ENCODE measurements around the gene PPIL1. TPM values are rescaled to one million over a fixed set of nuclear protein-coding genes. Genes with fewer than 3 reads are reported as not detected.

Gene PPIL1
- total RNA-seq, 1 experiment from 2014 or later = 56.7 TPM

DNA sequence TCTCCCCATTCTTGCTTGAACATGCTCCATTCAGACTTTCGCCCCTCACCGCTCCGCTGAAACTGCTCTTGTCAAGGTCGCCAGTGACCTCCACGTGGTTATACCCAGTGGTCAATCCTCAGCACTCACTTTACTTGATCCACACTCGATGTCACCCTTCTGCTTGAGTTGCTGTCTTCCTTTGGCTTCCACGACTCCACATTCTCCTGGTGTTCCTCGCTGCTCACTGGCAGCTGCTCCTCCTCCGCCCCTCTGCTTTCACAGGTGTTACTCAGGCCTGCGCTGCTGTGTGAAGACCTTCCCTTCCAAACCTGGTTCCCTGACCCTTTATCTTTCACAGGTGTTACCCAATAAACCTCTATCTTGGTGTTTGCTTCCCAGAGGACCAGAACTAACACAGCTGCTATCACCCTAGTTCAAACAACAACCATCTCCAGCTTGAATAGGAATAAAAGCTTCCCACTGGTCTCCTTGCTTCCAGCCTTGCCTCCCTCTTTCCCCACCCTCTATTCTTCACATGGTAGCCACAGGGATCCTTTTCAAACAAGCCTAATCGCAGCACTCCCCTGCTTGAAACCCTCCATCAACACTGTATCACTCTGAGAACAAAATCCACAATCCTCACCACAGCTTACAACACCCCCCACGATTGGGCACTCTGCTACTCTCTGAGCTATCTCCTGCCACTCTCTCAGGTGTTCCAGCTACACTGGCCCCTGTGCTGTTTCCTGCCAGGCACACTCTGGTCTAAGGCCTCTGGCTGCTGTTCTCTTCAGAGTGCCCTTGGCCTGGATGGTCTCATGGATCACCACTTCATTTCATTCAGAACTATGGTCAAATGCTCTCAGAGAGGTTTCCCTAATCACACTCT lies 10.7 kb downstream of the PPIL1 start:
- DNase-seq (ENCODE audit: low read depth, low spot score) = no peak
- in situ Hi-C loops (cut with HindIII; ENCODE audit: low pct_unique_long_range_greater_than_20kb, low sequenced_read_pairs) = no loop called here

DNA sequence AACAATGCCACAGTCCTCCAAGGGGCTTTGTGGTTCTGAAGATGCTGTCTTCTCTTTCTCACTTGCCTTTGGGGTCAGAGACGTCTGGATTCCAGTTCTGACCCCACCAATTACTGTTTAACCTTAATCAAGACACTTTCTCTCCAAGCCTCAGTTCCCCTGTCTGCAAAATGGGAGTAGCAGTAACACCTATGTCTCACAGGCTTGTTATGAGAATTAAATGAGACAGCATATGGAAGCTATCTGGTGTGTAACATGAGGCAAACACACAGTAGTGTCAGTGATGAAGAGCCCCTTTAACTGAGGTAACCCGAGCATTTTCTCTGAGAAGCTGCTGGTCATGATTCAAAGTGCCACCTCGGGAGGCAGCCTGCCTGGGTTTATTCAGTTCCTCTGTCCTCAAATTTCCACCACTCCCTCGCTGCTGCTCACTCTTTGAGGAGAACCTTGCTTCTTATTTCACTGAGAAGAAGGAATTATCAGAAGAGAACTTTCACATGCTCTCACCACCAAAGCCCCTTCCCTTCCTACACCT lies 11.7 kb downstream of the PPIL1 start:
- in situ Hi-C loops (cut with HindIII; ENCODE audit: low pct_unique_long_range_greater_than_20kb, low sequenced_read_pairs) = no loop called here
- DNase-seq (ENCODE audit: low read depth, low spot score) = no peak

DNA sequence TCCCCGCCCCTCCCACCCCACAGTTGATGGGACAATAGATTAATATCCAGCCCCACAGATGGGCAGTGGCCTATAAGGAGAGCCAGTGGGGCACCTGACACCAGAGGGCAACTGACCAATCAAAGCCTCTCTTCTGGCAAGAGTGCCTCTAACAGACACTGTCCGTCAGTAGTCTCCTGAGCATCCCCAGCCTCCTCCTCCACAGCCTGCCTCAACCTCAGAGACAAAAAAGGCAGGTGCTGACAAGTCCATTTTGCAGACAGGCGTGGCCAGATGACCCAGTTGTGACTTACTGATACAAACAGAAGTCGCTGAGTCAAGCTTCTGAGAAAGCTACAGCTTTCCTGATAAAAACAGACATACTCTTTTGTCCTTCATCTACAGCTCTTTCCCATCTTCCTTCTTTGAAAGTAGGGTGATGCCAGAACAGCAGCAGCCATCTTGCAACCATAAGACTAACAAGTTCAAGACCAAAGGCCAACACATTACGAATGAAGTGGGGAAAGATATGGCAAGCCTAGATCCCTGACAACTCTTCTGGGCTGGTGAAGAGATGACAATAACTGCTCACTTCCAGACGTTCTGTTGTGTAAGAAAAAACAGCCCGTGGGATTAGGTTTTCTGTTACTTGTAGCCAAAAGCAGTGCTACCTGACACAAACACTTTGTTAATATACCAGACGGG lies 12.3 kb downstream of the PPIL1 start:
- in situ Hi-C loops (cut with HindIII; ENCODE audit: low pct_unique_long_range_greater_than_20kb, low sequenced_read_pairs) = no loop called here
- no peak for DNase-seq (ENCODE audit: low read depth, low spot score)

- no peak for DNase-seq (ENCODE audit: low read depth, low spot score)
- in situ Hi-C loops (cut with HindIII; ENCODE audit: low pct_unique_long_range_greater_than_20kb, low sequenced_read_pairs) = no loop called here
Measured at GRCh38 chr6:36860126-36860525, 14.5 kb downstream of the PPIL1 start.

DNA sequence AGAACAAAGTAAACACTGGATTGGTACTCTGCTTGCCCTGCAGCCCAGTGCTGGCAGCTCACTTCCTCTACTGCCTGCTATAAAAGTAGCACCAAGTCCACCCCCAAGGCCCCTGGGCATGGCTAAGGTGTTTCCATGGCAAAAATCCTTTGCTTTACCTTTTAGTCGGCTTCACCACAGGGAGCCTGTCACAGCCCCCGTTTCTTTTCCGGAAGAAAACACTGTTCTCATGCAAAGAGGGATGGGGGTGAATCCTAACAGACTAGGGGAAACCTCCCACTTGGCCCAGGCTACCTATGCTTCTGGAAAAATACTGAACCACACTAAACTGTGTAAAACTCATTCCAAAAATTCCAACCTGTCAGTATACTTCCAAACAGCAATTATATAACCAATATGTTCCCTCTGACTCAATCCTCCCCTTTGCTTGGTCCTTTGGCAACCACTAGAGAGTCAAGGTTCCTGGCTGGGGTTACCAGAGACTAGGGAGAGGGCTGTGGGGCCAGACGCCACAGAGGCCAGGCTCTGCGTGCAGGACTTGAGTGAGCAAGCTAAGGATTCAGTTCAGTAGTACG lies 16.1 kb downstream of the PPIL1 start:
- in situ Hi-C loops (cut with HindIII; ENCODE audit: low pct_unique_long_range_greater_than_20kb, low sequenced_read_pairs) = no loop called here
- no peak for DNase-seq (ENCODE audit: low read depth, low spot score)

DNA sequence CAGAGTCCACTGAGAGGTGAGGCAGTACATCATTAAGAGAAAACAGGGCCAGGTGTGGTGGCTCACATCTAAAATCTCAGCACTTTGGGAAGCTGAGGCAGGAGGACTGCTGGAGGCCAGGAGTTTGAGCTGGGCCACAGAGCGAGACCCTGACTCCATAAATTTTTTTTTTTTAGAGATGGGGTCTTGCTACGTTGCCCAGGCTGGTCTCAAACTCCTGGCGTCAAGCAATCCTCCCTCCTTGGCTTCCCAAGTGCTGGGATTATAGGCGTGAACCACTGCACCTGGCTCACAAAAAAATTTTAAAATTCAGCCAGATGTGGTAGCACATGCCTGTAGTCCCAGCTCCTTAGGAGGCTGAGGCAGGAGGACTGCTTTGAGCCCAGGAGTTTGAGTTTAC lies 17.3 kb downstream of the PPIL1 start:
- DNase-seq (ENCODE audit: low read depth, low spot score) = no peak
- in situ Hi-C loops (cut with HindIII; ENCODE audit: low pct_unique_long_range_greater_than_20kb, low sequenced_read_pairs) = no loop called here

GRCh38 chr6:36856277-36856676 lies 18.3 kb downstream of the PPIL1 start:
- in situ Hi-C loops (cut with HindIII; ENCODE audit: low pct_unique_long_range_greater_than_20kb, low sequenced_read_pairs) = no loop called here

DNA sequence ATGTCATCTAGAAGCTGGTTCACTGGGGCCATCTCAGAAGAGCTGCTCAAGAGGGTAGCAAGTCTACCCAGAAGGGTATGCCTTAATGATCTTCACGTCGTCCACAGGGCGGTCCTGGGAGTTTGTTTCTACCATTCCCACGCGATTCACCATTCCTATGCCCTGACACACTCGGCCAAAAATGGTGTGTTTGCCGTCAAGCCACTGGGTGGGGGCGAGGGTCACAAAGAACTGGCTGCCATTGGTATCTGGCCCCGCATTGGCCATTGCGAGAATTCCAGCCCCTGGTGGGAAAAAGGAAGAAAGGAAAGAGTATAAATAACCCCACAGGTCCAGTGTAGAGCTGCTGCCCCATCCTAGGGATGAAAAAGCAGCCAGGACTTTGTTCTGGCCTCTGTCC lies 18.9 kb downstream of the PPIL1 start:
- in situ Hi-C loops (cut with HindIII; ENCODE audit: low pct_unique_long_range_greater_than_20kb, low sequenced_read_pairs) = no loop called here
- DNase-seq (ENCODE audit: low read depth, low spot score) = no peak

More at GRCh38 chr6:36856277-36856676, 18.3 kb downstream of the PPIL1 start:
- no peak for DNase-seq (ENCODE audit: low read depth, low spot score)

DNA sequence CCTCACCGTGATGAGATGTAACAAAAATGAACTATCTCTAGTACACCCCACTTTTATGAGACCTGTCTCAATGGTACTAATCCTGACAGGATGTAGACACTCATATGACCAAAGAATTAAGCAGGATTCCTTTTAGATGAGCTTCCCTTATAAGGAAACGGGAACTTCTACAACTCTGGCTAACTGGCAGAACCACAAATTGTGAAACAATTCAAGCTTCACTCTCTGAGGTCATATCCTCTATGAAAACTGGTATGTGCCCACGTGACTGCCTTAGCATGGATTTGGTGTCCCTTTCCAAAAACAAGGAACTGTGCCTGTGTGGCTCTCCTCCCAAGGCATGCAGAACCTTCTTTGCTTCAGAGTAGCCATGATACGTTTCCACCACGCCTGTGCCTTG lies 21.3 kb downstream of the PPIL1 start:
- peak; percentile 49 for DNase-seq (ENCODE audit: low read depth, low spot score)
- in situ Hi-C loops (cut with HindIII; ENCODE audit: low pct_unique_long_range_greater_than_20kb, low sequenced_read_pairs) = no loop called here

DNA sequence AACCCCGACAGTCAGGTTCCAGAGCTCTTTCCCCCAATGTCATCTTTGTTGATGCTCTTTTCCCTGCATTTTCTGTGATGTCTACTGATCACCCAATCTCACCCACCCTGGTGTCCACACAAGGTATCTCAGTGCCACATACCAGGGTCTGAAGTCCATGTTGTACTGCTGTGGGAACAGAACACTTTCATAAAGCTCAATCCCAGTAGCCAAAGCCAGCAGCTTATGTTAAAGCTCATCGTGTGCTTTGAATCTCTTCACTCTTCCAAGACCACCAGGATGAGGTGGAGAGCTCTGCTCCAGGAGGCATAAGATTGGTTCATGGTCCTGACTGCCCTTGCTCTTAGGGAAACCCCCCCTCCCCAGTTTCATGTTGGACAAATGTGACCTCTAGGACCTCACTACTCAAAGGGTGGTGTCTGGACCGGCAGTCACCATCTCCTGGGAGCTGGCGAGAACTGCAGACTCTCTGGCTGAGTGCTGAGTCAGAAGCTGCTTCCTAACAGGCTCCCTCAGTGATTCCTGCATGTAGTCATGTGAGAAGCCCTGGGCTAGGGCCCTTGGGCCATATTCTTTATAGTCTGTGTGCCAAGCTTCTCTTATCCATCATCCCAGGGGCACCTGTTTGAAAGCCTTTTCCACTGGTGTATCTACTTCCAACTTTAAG lies 22.0 kb downstream of the PPIL1 start:
- in situ Hi-C loops (cut with HindIII; ENCODE audit: low pct_unique_long_range_greater_than_20kb, low sequenced_read_pairs) = no loop called here
- peak; percentile 50 for DNase-seq (ENCODE audit: low read depth, low spot score)

DNA sequence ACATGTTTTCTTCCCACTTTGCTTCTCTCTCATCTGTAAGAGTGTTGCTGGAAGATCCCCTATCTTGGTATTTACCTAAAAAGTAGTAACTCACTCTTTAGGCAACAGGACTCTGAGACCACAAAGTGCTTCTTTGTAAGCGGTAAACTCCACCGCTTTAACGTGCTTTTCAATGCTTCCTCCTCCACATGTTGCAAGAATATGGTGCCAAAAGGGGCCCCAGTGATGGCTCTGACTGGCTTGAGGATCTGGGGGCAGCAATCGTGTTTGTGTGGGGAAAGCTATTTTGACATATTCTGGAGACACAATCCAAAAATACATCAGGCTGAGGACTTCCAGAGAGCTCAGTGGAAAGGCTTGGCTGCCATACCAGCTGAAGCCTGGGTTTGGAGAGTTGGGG lies 23.0 kb downstream of the PPIL1 start:
- no peak for DNase-seq (ENCODE audit: low read depth, low spot score)
- in situ Hi-C loops (cut with HindIII; ENCODE audit: low pct_unique_long_range_greater_than_20kb, low sequenced_read_pairs) = no loop called here

DNA sequence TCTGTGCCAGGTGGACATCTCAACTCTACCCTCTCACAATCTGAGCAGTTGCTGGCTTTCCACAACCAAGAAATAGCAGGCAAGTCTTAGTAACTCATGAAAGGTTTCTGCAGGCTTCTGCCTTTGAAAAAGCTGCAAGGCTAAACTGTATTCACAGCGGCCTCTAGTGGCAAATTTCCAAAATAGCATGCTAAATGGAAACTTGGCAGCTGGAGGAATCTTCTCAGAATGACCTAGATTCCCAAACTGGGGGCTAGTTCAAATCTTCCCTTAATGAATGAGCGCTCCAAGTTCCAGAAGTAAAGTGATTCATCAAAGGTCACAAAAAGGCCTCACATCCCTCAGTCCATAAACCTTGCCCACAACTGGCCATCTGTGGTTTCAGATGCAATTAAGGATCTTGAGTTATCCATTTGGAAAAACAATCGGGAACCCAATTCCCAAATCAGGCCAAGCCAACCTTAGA lies 23.4 kb downstream of the PPIL1 start:
- peak; percentile 77 for DNase-seq (ENCODE audit: low read depth, low spot score)
- in situ Hi-C loops (cut with HindIII; ENCODE audit: low pct_unique_long_range_greater_than_20kb, low sequenced_read_pairs) = no loop called here

DNA sequence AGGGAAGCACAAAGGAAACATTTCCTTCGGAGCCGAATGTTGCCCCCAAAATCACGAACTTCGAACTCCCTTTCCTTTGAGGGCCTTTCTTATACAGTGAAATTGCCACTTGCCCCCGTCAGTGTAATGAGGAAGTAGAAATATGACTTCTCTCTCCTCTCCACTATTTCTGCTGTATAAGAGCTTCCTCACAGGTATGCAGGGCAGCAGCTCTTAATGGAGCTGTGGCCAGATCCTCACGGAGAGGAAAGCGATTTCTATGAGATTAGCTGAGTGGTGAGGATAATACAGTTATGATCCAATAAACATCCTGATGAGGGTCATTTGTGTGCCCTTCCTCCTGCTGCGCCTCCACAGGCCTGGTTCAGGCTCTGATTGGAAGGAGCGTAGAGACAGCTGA lies 24.6 kb downstream of the PPIL1 start:
- DNase-seq (ENCODE audit: low read depth, low spot score) = no peak
- in situ Hi-C loops (cut with HindIII; ENCODE audit: low pct_unique_long_range_greater_than_20kb, low sequenced_read_pairs) = no loop called here

DNA sequence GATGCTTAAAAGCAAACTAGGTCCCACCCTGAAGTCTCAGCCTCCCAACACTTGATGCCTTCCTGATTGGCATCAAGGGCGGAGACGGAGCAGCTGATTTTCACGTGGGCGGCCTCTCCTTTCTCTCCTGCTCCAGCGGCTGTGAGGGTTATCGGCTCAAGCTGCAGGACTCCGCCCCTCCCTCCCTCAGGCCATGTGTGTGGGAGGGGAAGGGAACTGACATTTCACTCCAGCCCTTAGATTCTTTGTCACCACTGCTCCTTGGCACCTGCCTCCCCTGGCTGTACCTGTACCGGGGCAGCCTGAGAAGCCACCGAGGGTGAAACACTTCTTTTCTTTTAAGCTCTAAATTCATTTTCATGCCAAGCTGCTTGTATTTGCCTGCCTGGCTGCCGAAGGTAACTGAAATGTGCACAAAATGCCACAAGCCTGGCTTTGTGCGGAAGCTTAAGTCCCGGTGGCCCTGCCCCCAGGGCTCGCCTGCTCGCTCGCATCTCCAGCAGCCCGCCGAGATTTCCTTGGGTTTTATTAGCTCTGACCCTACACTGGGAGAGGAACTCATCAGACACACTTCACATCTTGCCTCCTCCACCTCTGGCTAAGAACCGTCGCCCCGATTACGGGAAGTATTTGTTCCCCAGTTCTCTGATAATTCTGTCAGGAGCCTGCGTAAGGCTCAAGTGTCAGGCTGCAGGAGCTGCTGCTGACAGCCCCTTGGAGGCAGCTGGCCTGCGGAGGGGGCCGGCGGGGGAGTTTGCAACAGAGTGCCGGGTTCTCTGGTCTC lies 25.8 kb downstream of the PPIL1 start:
- in situ Hi-C loops (cut with HindIII; ENCODE audit: low pct_unique_long_range_greater_than_20kb, low sequenced_read_pairs) = no loop called here
- peak; percentile 73 for DNase-seq (ENCODE audit: low read depth, low spot score)

- no peak for DNase-seq (ENCODE audit: low read depth, low spot score)
- in situ Hi-C loops (cut with HindIII; ENCODE audit: low pct_unique_long_range_greater_than_20kb, low sequenced_read_pairs) = no loop called here
Measured at GRCh38 chr6:36847991-36848390, 26.6 kb downstream of the PPIL1 start.

DNA sequence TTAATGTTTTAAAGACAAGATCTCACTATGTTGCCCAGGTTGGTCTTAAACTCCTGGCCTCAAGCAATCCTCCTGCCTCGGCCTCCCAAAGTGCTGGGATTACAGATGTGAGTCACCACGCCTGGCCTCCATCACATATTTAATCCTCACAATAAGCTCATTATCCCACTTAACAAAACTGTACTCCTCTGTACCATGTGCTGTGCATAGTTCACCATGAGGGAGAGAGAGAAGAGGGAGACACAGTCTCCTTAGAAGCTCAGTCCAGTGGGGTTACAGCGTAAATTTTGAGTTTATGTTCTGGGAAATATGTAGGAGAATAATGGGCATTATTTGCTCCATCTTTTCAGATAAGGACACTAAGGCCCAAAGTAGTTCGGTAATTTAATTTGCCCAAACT lies 27.5 kb downstream of the PPIL1 start:
- peak; percentile 22 for DNase-seq (ENCODE audit: low read depth, low spot score)
- in situ Hi-C loops (cut with HindIII; ENCODE audit: low pct_unique_long_range_greater_than_20kb, low sequenced_read_pairs) = no loop called here

GRCh38 chr6:36845233-36845632 lies 29.4 kb downstream of the PPIL1 start:
- DNase-seq (ENCODE audit: low read depth, low spot score) = no peak
- in situ Hi-C loops (cut with HindIII; ENCODE audit: low pct_unique_long_range_greater_than_20kb, low sequenced_read_pairs) = no loop called here

Data from SK-MEL-5 (cell line).